ENCODE results near the gene HHAT. TPM values are rescaled to one million over a fixed set of nuclear protein-coding genes. Genes with fewer than 3 reads are reported as not detected.

Gene HHAT
- polyA plus RNA-seq, 1 donor (not counting 4 experiments of a cell fraction or from before 2014, with no cell fraction given): 3.8 TPM

DNA sequence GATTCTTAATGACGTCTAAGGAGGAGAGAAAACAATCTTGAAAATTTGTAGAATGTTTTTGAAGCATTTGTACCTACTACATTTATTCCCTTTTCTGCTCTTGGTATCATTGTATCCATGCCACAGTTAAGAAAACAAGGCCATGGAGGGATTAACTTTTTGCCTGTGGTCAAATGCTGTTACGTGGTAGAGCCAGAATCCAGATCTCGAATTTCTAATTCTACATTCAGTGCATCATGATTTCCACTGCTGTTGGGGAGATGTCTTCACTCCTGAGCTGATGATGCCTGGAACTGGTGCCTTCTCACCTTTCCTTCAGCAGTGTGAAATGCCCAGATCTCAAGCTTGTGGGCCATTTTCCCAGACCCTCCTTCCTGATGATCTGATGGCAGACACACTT lies 175.6 kb downstream of the HHAT start:
- Histone ChIP-seq H3K9me1 (ENCODE audit: control insufficient read depth, extremely low read depth, insufficient read depth, low read length) (no peaks in the 10 kb centered on the region), H3K79me2 (ENCODE audit: control insufficient read depth, insufficient read depth, low read length) (no peaks in the 10 kb centered on the region), H3K27ac (ENCODE audit: control insufficient read depth, insufficient read depth, low read length) (no peak overlapping the region), H3K36me3 (ENCODE audit: control insufficient read depth in 2 of 2, extremely low read depth in 1 of 2, insufficient read depth in 2 of 2, low read length in 2 of 2) (no peaks in the 10 kb centered on the region), H3K4me2 (ENCODE audit: control insufficient read depth, extremely low read depth, insufficient read depth, low read depth, low read length) (no peak overlapping the region), H4K20me1 (ENCODE audit: control insufficient read depth, extremely low read depth, insufficient read depth, low read length) (no peaks in the 10 kb centered on the region), H2AFZ (ENCODE audit: control insufficient read depth, low read length) (no peak overlapping the region), H3K9ac (ENCODE audit: control insufficient read depth, extremely low read depth, insufficient read depth, low read length) (no peak overlapping the region), H3K9me3 (ENCODE audit: control insufficient read depth, low read depth, low read length) (no peaks in the 10 kb centered on the region), H3K4me1 (ENCODE audit: control insufficient read depth, extremely low read depth, insufficient read depth, low read length) (no peaks in the 10 kb centered on the region), H3K27me3 (ENCODE audit: control insufficient read depth, extremely low read depth, insufficient read depth, low read length) (no peaks in the 10 kb centered on the region), H3K4me3 (ENCODE audit: control insufficient read depth in 2 of 3, extremely low read depth in 1 of 3, insufficient read depth in 2 of 3, low read depth in 1 of 3, low read length in 3 of 3) (no peak overlapping the region)
- DNase-seq (ENCODE audit: low read depth, low spot score) (no peak), FAIRE-seq (no peak)
- dilution Hi-C loops (cut with MboI; ENCODE audit: extremely low pct_ligation_motif_present, low sequenced_read_pairs): no loop called here
- TF ChIP-seq, protein P1, sequence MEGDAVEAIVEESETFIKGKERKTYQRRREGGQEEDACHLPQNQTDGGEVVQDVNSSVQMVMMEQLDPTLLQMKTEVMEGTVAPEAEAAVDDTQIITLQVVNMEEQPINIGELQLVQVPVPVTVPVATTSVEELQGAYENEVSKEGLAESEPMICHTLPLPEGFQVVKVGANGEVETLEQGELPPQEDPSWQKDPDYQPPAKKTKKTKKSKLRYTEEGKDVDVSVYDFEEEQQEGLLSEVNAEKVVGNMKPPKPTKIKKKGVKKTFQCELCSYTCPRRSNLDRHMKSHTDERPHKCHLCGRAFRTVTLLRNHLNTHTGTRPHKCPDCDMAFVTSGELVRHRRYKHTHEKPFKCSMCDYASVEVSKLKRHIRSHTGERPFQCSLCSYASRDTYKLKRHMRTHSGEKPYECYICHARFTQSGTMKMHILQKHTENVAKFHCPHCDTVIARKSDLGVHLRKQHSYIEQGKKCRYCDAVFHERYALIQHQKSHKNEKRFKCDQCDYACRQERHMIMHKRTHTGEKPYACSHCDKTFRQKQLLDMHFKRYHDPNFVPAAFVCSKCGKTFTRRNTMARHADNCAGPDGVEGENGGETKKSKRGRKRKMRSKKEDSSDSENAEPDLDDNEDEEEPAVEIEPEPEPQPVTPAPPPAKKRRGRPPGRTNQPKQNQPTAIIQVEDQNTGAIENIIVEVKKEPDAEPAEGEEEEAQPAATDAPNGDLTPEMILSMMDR (optimal IDR thresholded peaks at IDR 0.05 in 1 of 3, IDR thresholded peaks at IDR 0.05 in 1 of 3, conservative IDR thresholded peaks at IDR 0.05 in 1 of 3; ENCODE audit: extremely low read depth in 1 of 3, insufficient read depth in 2 of 3, low read length in 3 of 3): no peak
- no peak for TF ChIP-seq EZH2 (IDR thresholded peaks at IDR 0.05; ENCODE audit: low read length)

- Histone ChIP-seq H3K27ac (ENCODE audit: control insufficient read depth, insufficient read depth, low read length) (no peak overlapping the region), H3K9me1 (ENCODE audit: control insufficient read depth, extremely low read depth, insufficient read depth, low read length) (no peaks in the 10 kb centered on the region), H2AFZ (ENCODE audit: control insufficient read depth, low read length) (no peak overlapping the region), H3K9ac (ENCODE audit: control insufficient read depth, extremely low read depth, insufficient read depth, low read length) (no peak overlapping the region), H3K4me3 (ENCODE audit: control insufficient read depth in 2 of 3, extremely low read depth in 1 of 3, insufficient read depth in 2 of 3, low read depth in 1 of 3, low read length in 3 of 3) (no peak overlapping the region), H3K36me3 (ENCODE audit: control insufficient read depth in 2 of 2, extremely low read depth in 1 of 2, insufficient read depth in 2 of 2, low read length in 2 of 2) (no peaks in the 10 kb centered on the region), H3K9me3 (ENCODE audit: control insufficient read depth, low read depth, low read length) (no peaks in the 10 kb centered on the region), H4K20me1 (ENCODE audit: control insufficient read depth, extremely low read depth, insufficient read depth, low read length) (no peaks in the 10 kb centered on the region), H3K79me2 (ENCODE audit: control insufficient read depth, insufficient read depth, low read length) (no peaks in the 10 kb centered on the region), H3K27me3 (ENCODE audit: control insufficient read depth, extremely low read depth, insufficient read depth, low read length) (no peaks in the 10 kb centered on the region), H3K4me1 (ENCODE audit: control insufficient read depth, extremely low read depth, insufficient read depth, low read length) (no peaks in the 10 kb centered on the region), H3K4me2 (ENCODE audit: control insufficient read depth, extremely low read depth, insufficient read depth, low read depth, low read length) (no peak overlapping the region)
- no peak for TF ChIP-seq EZH2 (IDR thresholded peaks at IDR 0.05; ENCODE audit: low read length)
- TF ChIP-seq, protein P1 (optimal IDR thresholded peaks at IDR 0.05 in 1 of 3, IDR thresholded peaks at IDR 0.05 in 1 of 3, conservative IDR thresholded peaks at IDR 0.05 in 1 of 3; ENCODE audit: extremely low read depth in 1 of 3, insufficient read depth in 2 of 3, low read length in 3 of 3): no peak
- DNase-seq (ENCODE audit: low read depth, low spot score) (no peak), FAIRE-seq (no peak)
- dilution Hi-C loops (cut with MboI; ENCODE audit: extremely low pct_ligation_motif_present, low sequenced_read_pairs): no loop called here
Observed at GRCh38 chr1:210505601-210506496, 177.1 kb downstream of the HHAT start.
